Hepatocyte (in vitro differentiated cells): ENCODE data around the gene SYNE2.

Source experiments
- CTCF ChIP-seq: fragments of 200-600 bp; sonication (generic); IDR thresholded peaks from 2 replicates; pipeline ENCODE4 v1.5.1; 2016; ENCODE audit warnings: antibody characterized with exemption, mild to moderate bottlenecking; ENCODE audit not compliant: poor library complexity
- EZH2 ChIP-seq: fragments of 200-600 bp; sonication (generic); IDR thresholded peaks from 2 replicates; pipeline ENCODE4 v1.6.1; 2016; ENCODE audit warnings: antibody characterized with exemption, mild to moderate bottlenecking, borderline replicate concordance
- EZH2phosphoT487 ChIP-seq: fragments of 200-600 bp; sonication (generic); IDR thresholded peaks from one replicate; pipeline ENCODE4 v1.6.1; 2018; ENCODE audit warnings: antibody characterized with exemption, mild to moderate bottlenecking, low read depth, moderate library complexity; ENCODE audit not compliant: unreplicated experiment, severe bottlenecking

- TF ChIP-seq CTCF (no peak), EZH2 (no peak), EZH2phosphoT487 (no peak)
Observed at GRCh38 chr14:64119980-64120379, 267.2 kb downstream of the SYNE2 start.
